ENCODE measurements around the gene SETDB2. TPM values are rescaled to one million over a fixed set of nuclear protein-coding genes. Genes with fewer than 3 reads are reported as not detected.

Gene SETDB2
- total RNA-seq, 1 experiment from 2014 or later: 5.9 TPM

- H3K4me3 Mint-ChIP-seq: no peak overlapping the region
- no peak for TF ChIP-seq IRF2 (CRISPR knock-in tag; IDR thresholded peaks at IDR 0.05; ENCODE audit: borderline replicate concordance, low read depth)
- ATAC-seq (no peak), DNase-seq (ENCODE audit: low spot score) (no peak)
- no peaks in the 10 kb centered on the region for H3K4me1 Mint-ChIP-seq
- no peaks in the 10 kb centered on the region for H3K27me3 Mint-ChIP-seq (ENCODE audit: low read depth)
- ChIA-PET CTCF (no interaction called here), POLR2A (no interaction called here)
- H3K27ac Mint-ChIP-seq: no peak overlapping the region
- no peaks in the 10 kb centered on the region for H3K9me3 Mint-ChIP-seq
- peaks cover 8% of the 10 kb centered on the region; the same call in 1 of the 2 replicates for H3K36me3 Mint-ChIP-seq
Observed at GRCh38 chr13:49530457-49530856, 86.4 kb downstream of the SETDB2 start.

DNA sequence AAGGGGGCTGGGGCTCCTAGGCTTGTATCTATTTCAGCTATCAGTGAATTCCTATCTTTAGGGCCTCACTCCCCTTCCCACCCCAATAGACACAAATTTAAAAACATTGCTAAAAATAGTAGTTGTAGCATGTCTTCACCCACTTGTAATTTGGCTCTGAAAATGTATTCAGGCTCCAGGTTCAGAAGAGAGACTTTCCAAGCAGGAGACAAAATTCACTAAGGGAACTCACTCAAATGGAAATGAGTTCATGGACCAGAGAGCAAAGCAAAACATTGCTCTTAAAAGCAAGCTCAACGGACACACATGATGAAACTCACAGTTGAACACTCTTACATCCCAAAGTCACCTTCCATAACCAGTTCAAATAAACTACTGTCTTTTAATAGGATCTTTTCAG, 88.5 kb downstream of the SETDB2 start:
- CTCF ChIA-PET: no interaction called here
- ATAC-seq (no peak), DNase-seq (ENCODE audit: low spot score) (no peak)
- Mint-ChIP-seq H3K27ac (no peak overlapping the region), H3K27me3 (ENCODE audit: low read depth) (no peaks in the 10 kb centered on the region), H3K9me3 (no peaks in the 10 kb centered on the region), H3K4me1 (no peaks in the 10 kb centered on the region), H3K4me3 (no peak overlapping the region), H3K36me3 (peaks cover 8% of the 10 kb centered on the region; the same call in 1 of the 2 replicates)
- POLR2A ChIA-PET: no interaction called here
- no peak for TF ChIP-seq ZNF317 (CRISPR knock-in tag; IDR thresholded peaks at IDR 0.05; ENCODE audit: borderline replicate concordance, low read depth)

DNA sequence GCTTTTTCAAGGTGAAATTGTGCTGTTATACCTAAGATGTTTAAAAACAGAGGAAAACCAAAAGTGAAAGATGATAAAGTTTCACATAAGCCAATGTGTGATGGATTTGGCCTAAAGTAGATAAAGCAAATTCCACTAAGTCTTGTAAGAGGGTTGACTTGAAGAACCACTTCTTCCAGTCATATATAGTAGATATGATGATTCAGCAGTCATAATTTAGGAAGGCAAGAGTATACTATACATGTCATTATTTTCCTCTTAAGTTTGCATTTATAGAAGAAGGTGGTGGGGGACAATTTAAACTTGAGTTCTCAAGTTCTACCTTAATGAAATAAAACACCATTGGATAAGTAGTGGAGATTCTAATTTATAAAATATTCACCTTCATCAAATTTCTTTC, 88.9 kb downstream of the SETDB2 start:
- CTCF ChIA-PET: no interaction called here
- Mint-ChIP-seq H3K9me3 (no peaks in the 10 kb centered on the region), H3K4me3 (no peak overlapping the region), H3K27me3 (ENCODE audit: low read depth) (no peaks in the 10 kb centered on the region), H3K4me1 (no peaks in the 10 kb centered on the region), H3K36me3 (peaks cover 11% of the 10 kb centered on the region; the same call in 1 of the 2 replicates), H3K27ac (no peak overlapping the region)
- POLR2A ChIA-PET: no interaction called here
- DNase-seq (ENCODE audit: low spot score): no peak
- ATAC-seq: no peak
- TF ChIP-seq ZNF425 (CRISPR knock-in tag; conservative IDR thresholded peaks at IDR 0.05): no peak
- TF ChIP-seq, protein P1, sequence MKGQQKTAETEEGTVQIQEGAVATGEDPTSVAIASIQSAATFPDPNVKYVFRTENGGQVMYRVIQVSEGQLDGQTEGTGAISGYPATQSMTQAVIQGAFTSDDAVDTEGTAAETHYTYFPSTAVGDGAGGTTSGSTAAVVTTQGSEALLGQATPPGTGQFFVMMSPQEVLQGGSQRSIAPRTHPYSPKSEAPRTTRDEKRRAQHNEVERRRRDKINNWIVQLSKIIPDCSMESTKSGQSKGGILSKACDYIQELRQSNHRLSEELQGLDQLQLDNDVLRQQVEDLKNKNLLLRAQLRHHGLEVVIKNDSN (CRISPR knock-in tag; IDR thresholded peaks at IDR 0.05): no peak
- no peak for TF ChIP-seq ETV6 (CRISPR knock-in tag; IDR thresholded peaks at IDR 0.05)
- no peak for TF ChIP-seq HMGA2 (CRISPR knock-in tag; IDR thresholded peaks at IDR 0.05)
- no peak for TF ChIP-seq OVOL2 (CRISPR knock-in tag; IDR thresholded peaks at IDR 0.05; ENCODE audit: borderline replicate concordance)
- no peak for TF ChIP-seq ZNF423 (CRISPR knock-in tag; IDR thresholded peaks at IDR 0.05)
- TF ChIP-seq, protein P2, sequence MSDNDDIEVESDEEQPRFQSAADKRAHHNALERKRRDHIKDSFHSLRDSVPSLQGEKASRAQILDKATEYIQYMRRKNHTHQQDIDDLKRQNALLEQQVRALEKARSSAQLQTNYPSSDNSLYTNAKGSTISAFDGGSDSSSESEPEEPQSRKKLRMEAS (CRISPR knock-in tag; IDR thresholded peaks at IDR 0.05): no peak
- TF ChIP-seq NFE2L1 (CRISPR knock-in tag; IDR thresholded peaks at IDR 0.05): no peak
- TF ChIP-seq ZBTB43 (CRISPR knock-in tag; IDR thresholded peaks at IDR 0.05): no peak
- TF ChIP-seq FOXP4 (CRISPR knock-in tag; IDR thresholded peaks at IDR 0.05): no peak

DNA sequence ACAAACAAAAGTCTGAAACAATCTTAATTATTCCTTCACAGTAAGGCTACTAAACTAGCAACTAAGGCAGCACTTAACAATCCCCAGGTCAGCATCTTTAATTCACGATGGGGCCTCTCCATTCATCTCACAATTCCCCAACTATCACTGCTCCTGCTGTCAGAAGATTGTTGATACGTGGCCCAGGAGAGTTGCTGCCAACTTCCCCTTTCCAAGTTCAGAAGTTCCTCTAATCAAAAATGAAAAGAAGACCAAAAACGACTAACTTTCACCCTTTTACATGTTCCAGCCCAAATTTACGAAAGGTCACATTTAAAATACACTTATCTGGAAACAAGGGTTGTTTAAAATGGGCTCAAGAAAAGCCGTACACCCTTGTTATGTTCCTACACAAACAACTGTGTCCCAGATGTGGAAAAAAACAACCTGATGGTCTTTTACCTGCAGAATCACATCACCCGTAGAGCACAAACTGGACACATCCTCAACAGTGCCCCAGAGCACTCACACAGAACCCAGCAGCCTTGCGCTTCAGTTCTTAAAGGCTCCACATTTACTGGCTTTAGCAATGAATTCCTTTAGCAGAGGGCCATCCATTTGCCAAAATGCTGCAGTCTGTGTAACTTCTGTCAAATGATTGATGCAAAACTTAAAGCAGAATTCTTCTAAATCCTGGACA, 89.7 kb downstream of the SETDB2 start:
- Mint-ChIP-seq H3K4me3 (no peak overlapping the region), H3K27ac (no peak overlapping the region; the same call in 1 of the 2 replicates)
- POLR2A ChIA-PET: no interaction called here

More for the DNA sequence above, 89.7 kb downstream of the SETDB2 start:
- no peak for TF ChIP-seq IRF2 (CRISPR knock-in tag; IDR thresholded peaks at IDR 0.05; ENCODE audit: borderline replicate concordance, low read depth)
- CTCF ChIA-PET: no interaction called here
- H3K9me3 Mint-ChIP-seq: no peaks in the 10 kb centered on the region
- H3K4me1 Mint-ChIP-seq: no peaks in the 10 kb centered on the region
- no peaks in the 10 kb centered on the region for H3K27me3 Mint-ChIP-seq (ENCODE audit: low read depth)
- no peak for ATAC-seq
- DNase-seq (ENCODE audit: low spot score): no peak
- H3K36me3 Mint-ChIP-seq: peaks cover 11% of the 10 kb centered on the region; the same call in 1 of the 2 replicates
